GM19468 (cell line): ENCODE data around the gene B4GALT5.

Source experiments
- ATAC-seq: cut with Tn5 transposase; IDR thresholded peaks from one replicate; pipeline ENCODE4 v1.9.1; 2021; ENCODE audit warnings: mild to moderate bottlenecking, moderate library complexity, moderate number of reproducible peaks; ENCODE audit not compliant: unreplicated experiment; ENCODE audit errors: extremely low read depth

Gene B4GALT5

DNA sequence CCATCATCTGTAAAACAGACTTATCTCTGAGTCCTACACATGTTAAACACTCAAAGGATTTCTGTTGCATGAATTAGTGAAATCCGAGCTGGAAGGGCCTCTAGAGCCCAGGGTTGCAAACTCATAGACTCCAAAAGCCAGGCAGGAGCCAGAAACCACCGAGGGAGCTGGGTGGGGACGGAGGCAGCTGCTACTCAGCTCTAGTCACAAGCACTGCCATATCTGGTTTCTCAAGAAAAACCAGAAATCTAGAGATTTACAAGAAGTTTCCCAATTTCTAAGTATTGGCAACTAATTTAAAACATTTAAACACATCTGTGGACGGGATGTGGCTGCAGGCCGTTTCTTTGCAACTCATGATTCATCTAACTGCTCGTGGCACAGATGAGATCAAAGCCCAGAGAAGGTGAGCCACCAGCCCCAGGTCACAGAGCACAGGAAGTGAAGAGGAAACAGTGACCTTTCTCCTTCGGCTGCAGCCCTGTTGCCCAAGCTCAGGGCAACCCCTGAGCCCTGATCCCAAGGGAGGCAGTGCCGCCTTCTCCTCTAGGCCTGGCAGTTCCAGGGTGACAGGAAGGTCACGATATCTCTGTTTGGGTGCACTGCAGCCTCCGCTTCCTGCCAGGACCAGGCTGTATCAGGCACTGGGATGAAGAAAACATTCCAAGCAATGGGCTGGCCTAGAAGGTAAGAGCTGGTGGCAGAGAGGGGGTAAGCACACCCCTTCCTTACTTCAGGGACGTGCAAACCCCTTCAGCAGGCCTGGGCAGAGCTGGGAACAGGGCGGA, 119.3 kb downstream of the B4GALT5 start:
- no peak for ATAC-seq

GRCh38 chr20:49593466-49594142, 120.1 kb downstream of the B4GALT5 start:
- ATAC-seq: no peak

DNA sequence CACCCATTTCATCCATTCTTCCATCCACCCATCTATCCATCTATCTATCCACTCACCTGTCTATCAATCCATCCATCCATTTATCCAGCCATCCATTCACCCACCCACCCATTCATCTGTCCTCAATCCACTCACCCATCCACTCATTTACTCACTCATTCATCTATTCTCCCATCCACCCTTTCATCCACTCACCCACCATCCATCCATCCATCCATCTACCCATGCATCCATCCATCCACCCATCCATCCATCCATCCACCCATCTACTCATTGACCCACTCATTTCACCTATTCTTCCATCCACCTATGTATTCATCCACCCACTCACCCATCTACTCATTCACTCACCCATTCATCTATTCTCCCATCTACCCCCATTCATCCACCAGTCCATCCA, 121.6 kb downstream of the B4GALT5 start:
- ATAC-seq: no peak

- no peak for ATAC-seq
Measured at GRCh38 chr20:49591217-49591865, 122.3 kb downstream of the B4GALT5 start.

DNA sequence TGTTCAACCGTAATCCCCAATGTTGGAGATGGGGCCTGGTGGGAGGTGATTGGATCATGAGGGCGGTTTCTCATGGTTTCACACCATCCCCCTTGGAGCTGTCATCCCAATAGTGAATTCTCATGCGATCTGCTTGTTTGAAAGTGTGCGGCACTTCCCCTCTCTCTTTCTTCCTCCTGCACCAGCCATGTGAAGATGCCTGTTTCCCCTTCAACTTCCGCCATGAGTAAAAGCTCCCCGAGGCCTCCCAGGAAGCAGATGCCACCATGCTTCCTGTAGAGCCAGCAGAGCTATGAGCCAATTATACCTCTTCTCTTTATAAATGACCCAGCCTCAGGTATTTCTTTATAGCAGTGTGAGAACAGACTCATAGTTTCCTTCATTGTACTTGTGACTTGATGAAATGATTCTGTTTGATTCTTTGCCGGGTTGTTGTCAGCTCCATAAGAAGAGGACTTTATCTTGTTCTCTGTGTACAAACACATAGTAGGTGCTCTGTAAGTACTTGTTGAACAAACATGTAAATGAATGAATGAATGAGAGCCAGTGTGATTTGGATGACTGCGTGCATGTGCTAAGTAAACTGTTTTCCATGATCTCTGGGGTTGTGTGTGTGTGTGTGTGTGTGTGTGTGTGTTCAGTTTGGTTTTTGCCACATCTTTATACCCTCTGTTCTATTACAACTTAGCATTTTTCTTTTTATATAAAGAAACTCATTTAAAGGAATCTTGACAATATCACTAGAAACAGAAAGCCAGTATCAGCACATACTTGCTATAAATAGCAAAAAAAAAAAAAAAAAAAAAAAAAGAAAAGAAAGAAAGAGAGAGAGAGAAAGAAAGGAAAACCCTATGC, 123.3 kb downstream of the B4GALT5 start:
- no peak for ATAC-seq

DNA sequence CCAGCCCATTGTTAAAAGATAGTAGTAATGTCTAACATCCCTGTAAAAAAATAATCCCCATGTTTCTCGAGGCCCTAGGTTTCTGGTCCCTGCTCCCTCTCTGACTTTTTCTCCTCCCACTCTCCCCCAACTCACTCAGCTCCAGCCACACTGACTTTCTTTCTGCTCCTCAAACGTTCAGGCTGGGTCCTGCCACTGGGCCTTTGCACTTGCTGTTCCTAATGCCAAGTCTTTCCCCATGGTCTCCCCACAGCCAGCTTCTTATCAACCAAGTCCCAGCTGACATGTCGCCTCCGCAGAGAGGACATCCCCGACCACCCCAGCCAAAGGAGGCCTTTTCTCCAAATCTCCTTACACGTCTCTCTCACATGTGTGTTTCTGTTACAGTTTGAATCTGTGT, 123.9 kb downstream of the B4GALT5 start:
- no peak for ATAC-seq

- ATAC-seq: no peak
Measured at GRCh38 chr20:49587111-49587570, 126.5 kb downstream of the B4GALT5 start.

DNA sequence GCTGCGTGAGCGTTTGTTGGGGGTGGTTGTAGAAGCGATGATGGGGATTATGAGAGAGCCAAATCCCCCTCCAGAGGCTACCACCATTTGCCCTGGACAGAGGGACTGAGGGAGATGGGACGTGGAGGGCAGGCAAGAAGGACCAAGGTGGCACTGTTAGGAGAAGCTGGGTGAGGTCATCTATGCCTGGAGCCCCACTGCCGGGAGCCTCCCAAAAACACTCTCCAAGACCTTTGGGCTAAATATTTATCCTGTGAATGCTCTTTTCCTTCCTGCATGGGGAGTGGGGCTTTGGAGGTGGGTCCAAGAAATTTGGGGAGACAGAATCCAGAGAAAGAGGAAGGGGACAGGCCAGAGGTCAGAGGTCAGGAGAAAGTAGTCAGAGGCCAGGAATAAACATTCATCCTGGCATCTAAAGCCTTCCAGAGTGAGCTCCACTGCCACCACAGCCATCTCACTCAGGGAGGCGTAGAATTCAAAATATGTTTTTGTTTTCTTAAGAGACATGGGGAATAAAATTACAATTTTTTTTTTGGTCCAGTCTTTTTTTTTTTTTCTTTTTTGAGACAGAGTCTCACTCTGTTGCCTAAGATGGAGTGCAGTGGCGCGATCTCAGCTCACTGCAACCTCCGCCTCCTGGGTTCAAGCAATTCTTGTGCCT, 128.0 kb downstream of the B4GALT5 start:
- ATAC-seq: no peak

GRCh38 chr20:49584418-49585382, 129.0 kb downstream of the B4GALT5 start:
- no peak for ATAC-seq

GRCh38 chr20:49583669-49584417, 129.8 kb downstream of the B4GALT5 start:
- no peak for ATAC-seq

GRCh38 chr20:49583343-49583668, 130.4 kb downstream of the B4GALT5 start:
- no peak for ATAC-seq
